KOPT-K1 (cell line): ENCODE results near the gene PDZD2.

Experiments used
- H3K27ac ChIP-seq: fragments of 200-600 bp; sonication (generic); 2 replicates; pipeline ENCODE4 v1.5.1; 2016; ENCODE audit warnings: antibody characterized with exemption, mild to moderate bottlenecking, low read depth, low read length; ENCODE audit not compliant: poor library complexity, severe bottlenecking
- H3K36me3 ChIP-seq: fragments of 200-600 bp; sonication (generic); 2 replicates; pipeline ENCODE4 v1.5.1; 2017; ENCODE audit warnings: antibody characterized with exemption, mild to moderate bottlenecking, low read length, moderate library complexity; ENCODE audit not compliant: insufficient read depth
- H3K9me3 ChIP-seq: fragments of 200-600 bp; sonication (generic); 2 replicates; pipeline ENCODE4 v1.5.1; 2017; ENCODE audit warnings: antibody characterized with exemption, low read length, mild to moderate bottlenecking; ENCODE audit not compliant: insufficient read depth, poor library complexity, severe bottlenecking

PDZD2 gene

GRCh38 chr5:31924005-31924404 lies 285.1 kb downstream of the PDZD2 start:
- H3K36me3 ChIP-seq, result no peaks in the 10 kb centered on the region
- H3K9me3 ChIP-seq, result no peaks in the 10 kb centered on the region
- no peak overlapping the region for H3K27ac ChIP-seq

GRCh38 chr5:31931874-31932273 lies 292.9 kb downstream of the PDZD2 start:
- no peak overlapping the region for H3K27ac ChIP-seq
- no peaks in the 10 kb centered on the region for H3K36me3 ChIP-seq
- no peaks in the 10 kb centered on the region for H3K9me3 ChIP-seq

GRCh38 chr5:31934156-31934555 lies 295.2 kb downstream of the PDZD2 start:
- H3K36me3 ChIP-seq, result no peaks in the 10 kb centered on the region
- H3K9me3 ChIP-seq, result no peaks in the 10 kb centered on the region
- no peak overlapping the region for H3K27ac ChIP-seq

- H3K36me3 ChIP-seq, result no peaks in the 10 kb centered on the region
- no peaks in the 10 kb centered on the region for H3K9me3 ChIP-seq
- no peak overlapping the region for H3K27ac ChIP-seq
These were observed 296.8 kb downstream of the PDZD2 start for GRCh38 chr5:31935496-31936369.

GRCh38 chr5:31936683-31937082 lies 297.8 kb downstream of the PDZD2 start:
- no peaks in the 10 kb centered on the region for H3K9me3 ChIP-seq
- H3K36me3 ChIP-seq, result no peaks in the 10 kb centered on the region
- no peak overlapping the region for H3K27ac ChIP-seq

- Histone ChIP-seq H3K27ac (no peak overlapping the region), H3K36me3 (no peaks in the 10 kb centered on the region), H3K9me3 (no peaks in the 10 kb centered on the region)
These were observed 298.3 kb downstream of the PDZD2 start for GRCh38 chr5:31937226-31937625.

- no peaks in the 10 kb centered on the region for H3K36me3 ChIP-seq
- H3K9me3 ChIP-seq, result no peaks in the 10 kb centered on the region
- no peak overlapping the region for H3K27ac ChIP-seq
These were observed 298.8 kb downstream of the PDZD2 start for GRCh38 chr5:31937703-31938102.

GRCh38 chr5:31939151-31939550 lies 300.2 kb downstream of the PDZD2 start:
- H3K27ac ChIP-seq, result no peak overlapping the region
- H3K36me3 ChIP-seq, result no peaks in the 10 kb centered on the region
- H3K9me3 ChIP-seq, result no peaks in the 10 kb centered on the region

GRCh38 chr5:31941151-31941755 lies 302.3 kb downstream of the PDZD2 start:
- H3K27ac ChIP-seq, result no peak overlapping the region
- no peaks in the 10 kb centered on the region for H3K9me3 ChIP-seq
- H3K36me3 ChIP-seq, result no peaks in the 10 kb centered on the region

GRCh38 chr5:31942546-31942945 lies 303.6 kb downstream of the PDZD2 start:
- H3K27ac ChIP-seq, result no peak overlapping the region
- H3K36me3 ChIP-seq, result no peaks in the 10 kb centered on the region
- H3K9me3 ChIP-seq, result no peaks in the 10 kb centered on the region

- no peaks in the 10 kb centered on the region for H3K36me3 ChIP-seq
- no peaks in the 10 kb centered on the region for H3K9me3 ChIP-seq
- no peak overlapping the region for H3K27ac ChIP-seq
These were observed 305.9 kb downstream of the PDZD2 start for GRCh38 chr5:31944684-31945445.

- no peak overlapping the region for H3K27ac ChIP-seq
- H3K9me3 ChIP-seq, result no peaks in the 10 kb centered on the region
- no peaks in the 10 kb centered on the region for H3K36me3 ChIP-seq
These were observed 309.1 kb downstream of the PDZD2 start for GRCh38 chr5:31948006-31948405.

- Histone ChIP-seq H3K9me3 (no peaks in the 10 kb centered on the region), H3K36me3 (no peaks in the 10 kb centered on the region), H3K27ac (no peak overlapping the region)
These were observed 313.1 kb downstream of the PDZD2 start for GRCh38 chr5:31952067-31952466.

- H3K36me3 ChIP-seq, result no peaks in the 10 kb centered on the region
- H3K9me3 ChIP-seq, result no peaks in the 10 kb centered on the region
- H3K27ac ChIP-seq, result no peak overlapping the region
These were observed 315.2 kb downstream of the PDZD2 start for GRCh38 chr5:31954091-31954490.

- no peak overlapping the region for H3K27ac ChIP-seq
- no peaks in the 10 kb centered on the region for H3K36me3 ChIP-seq
- H3K9me3 ChIP-seq, result no peaks in the 10 kb centered on the region
These were observed 318.2 kb downstream of the PDZD2 start for GRCh38 chr5:31957151-31957550.
